ENCODE data around the gene TBATA.

DNA sequence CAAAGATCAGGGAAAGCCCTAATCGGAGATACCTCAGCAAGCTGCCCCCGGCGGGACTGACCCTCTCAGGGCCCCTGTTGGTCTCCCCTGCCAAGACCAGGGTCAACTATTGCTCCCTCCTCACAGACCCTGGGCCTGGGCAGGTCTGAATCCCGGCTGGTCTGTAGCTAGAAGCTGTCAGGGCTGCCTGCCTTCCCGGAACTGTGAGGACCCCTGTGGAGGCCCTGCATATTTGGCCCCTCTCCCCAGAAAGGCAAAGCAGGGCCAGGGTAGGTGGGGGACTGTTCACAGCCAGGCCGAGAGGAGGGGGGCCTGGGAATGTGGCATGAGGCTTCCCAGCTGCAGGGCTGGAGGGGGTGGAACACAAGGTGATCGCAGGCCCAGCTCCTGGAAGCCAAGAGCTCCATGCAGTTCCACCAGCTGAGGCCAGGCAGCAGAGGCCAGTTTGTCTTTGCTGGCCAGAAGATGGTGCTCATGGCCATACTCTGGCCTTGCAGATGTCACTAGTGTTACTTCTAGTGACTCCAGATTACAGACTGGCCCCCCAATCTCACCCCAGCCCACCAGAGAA lies 24.1 kb downstream of the TBATA start:
- TF ChIP-seq, protein P1, sequence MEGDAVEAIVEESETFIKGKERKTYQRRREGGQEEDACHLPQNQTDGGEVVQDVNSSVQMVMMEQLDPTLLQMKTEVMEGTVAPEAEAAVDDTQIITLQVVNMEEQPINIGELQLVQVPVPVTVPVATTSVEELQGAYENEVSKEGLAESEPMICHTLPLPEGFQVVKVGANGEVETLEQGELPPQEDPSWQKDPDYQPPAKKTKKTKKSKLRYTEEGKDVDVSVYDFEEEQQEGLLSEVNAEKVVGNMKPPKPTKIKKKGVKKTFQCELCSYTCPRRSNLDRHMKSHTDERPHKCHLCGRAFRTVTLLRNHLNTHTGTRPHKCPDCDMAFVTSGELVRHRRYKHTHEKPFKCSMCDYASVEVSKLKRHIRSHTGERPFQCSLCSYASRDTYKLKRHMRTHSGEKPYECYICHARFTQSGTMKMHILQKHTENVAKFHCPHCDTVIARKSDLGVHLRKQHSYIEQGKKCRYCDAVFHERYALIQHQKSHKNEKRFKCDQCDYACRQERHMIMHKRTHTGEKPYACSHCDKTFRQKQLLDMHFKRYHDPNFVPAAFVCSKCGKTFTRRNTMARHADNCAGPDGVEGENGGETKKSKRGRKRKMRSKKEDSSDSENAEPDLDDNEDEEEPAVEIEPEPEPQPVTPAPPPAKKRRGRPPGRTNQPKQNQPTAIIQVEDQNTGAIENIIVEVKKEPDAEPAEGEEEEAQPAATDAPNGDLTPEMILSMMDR (IDR thresholded peaks at IDR 0.05), result no peak
- TF ChIP-seq POLR2A (IDR thresholded peaks at IDR 0.05), result no peak
